ELR (cell line): Measurements from ENCODE around the gene MRPL43.

Experiments used
- DNase-seq: peaks from one replicate; pipeline ENCODE4 v3.0.0-alpha.2; 2015; ENCODE audit warnings: low read depth

The MRPL43 gene

GRCh38 chr10:100966887-100967286, 20.4 kb downstream of the MRPL43 start:
- no peak for DNase-seq

- DNase-seq: no peak
These were observed 21.5 kb downstream of the MRPL43 start for GRCh38 chr10:100965820-100966219.

GRCh38 chr10:100963826-100964225, 23.5 kb downstream of the MRPL43 start:
- no peak for DNase-seq

- DNase-seq: no peak
These were observed 24.8 kb downstream of the MRPL43 start for GRCh38 chr10:100962351-100963080.

DNA sequence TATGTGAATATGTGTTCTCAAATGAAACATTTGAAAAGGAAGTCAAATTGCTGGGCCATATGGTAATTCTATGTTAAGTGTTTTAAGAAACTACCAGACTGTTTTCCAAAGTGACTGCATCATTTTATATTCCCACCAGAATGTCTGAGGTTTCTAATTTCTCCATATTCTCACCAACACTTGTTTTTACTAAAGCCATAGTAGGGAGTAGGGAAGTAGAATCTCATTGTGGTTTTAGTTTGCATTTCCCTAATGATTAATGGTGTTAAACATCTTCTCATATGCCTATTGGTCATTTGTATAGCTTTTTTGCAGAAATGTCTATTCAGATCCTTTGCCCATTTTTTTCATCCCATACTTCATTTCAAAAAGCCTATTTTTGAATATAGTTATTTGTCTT, 27.0 kb downstream of the MRPL43 start:
- DNase-seq: no peak

DNA sequence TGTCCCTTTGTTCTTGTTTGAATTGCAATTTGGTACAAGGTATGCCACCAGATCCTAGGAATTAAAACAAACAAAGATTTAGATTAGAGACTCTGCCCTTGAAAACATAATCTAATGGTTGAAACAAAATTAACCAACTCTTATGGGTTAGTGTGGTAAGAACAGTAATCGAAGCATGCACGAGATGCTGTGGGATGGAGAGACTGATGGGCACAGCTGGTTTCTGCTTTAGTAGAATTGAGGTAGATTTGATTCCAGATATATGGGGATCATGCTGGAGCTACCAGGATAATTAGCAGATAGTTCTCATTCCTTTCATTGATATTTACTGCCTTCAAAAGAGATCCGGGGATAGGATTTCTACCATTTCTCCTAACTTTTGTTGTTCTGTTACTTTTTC, 38.4 kb downstream of the MRPL43 start:
- DNase-seq: no peak

- no peak for DNase-seq
These were observed 41.5 kb downstream of the MRPL43 start for GRCh38 chr10:100945754-100946153.

DNA sequence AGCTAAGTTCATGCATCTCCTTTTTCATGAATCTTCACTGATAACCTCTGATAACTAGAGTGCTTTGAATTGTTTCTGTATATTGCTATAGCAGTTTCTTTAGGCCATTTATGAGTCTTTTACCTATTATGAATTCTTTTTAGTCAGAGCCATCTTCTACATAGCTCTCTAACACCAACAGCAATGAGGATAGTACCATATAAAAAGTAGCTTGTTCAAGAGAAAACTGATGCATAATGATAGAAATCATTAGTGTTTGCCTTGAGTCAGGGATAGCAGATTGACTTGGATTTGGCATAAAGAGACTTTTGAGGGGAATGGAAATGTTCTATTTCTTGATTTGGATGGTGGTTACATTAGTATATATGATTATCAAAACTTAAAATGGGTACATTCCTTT, 43.8 kb downstream of the MRPL43 start:
- no peak for DNase-seq

DNA sequence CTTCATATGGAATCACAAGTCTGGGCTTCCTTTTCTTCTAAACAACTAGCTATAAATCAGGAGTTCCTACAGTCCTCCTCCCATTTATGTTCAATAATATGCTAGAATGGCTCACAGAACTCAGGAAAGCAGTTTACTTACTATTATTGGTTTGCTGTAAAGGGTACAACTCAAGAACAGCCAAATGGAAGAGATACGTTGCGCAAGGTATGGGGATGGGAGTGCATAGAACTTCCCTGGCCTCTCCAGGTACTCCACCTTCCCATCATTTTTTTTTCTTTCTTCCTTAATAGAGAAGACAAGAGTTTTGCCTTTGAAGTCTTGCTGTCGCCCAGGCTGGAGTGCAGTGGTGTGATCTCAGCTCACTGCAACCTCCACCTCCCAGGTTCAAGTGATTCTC, 45.1 kb downstream of the MRPL43 start:
- no peak for DNase-seq

DNA sequence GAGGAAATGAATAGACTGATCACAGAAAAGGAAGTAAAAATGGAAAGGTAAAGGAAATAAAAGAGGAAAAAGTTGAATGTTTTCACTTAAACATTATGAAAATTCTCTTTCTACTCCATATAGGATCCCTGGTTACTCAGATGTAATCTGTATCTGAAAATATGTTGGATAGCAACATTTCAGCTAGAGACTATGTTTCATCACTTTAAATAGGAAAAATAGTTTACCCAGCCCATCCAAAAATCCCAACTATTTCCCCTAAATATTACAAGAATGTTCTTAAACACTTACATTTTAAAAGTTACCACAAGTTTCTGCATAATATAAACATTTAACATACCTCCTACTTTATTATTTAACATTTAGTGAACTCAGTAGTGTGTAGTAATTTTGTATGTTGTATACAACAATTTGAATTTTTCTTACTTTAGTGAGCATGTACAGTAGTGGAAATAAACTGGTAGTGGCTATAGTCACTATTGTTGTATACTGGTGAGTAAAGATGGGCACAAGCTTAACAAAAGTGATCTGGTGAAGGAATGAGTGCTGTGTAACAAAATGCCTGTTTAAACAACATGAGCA, 47.4 kb downstream of the MRPL43 start:
- DNase-seq: no peak
